Epithelial cell of esophagus (primary cell): ENCODE measurements around the gene COL12A1.
A peak's percentile ranks its signal among the peaks of the same experiment; 100 is the strongest.

Experiments
- DNase-seq: peaks from one replicate; pipeline ENCODE4 v3.0.0; 2010; ENCODE audit warnings: low read depth
- H3K4me3 ChIP-seq: 2 replicates; pipeline ENCODE4 v1.5.1; 2011; ENCODE audit warnings: mild to moderate bottlenecking, low read length, control low read depth
- TF ChIP-seq, protein P1 (sequence below): IDR thresholded peaks from 2 replicates; pipeline ENCODE4 v1.5.1; 2011; ENCODE audit warnings: low read depth, mild to moderate bottlenecking, low read length, control low read depth, inconsistent platforms; ENCODE audit not compliant: insufficient read depth; ENCODE audit errors: missing control alignments

Gene COL12A1

DNA sequence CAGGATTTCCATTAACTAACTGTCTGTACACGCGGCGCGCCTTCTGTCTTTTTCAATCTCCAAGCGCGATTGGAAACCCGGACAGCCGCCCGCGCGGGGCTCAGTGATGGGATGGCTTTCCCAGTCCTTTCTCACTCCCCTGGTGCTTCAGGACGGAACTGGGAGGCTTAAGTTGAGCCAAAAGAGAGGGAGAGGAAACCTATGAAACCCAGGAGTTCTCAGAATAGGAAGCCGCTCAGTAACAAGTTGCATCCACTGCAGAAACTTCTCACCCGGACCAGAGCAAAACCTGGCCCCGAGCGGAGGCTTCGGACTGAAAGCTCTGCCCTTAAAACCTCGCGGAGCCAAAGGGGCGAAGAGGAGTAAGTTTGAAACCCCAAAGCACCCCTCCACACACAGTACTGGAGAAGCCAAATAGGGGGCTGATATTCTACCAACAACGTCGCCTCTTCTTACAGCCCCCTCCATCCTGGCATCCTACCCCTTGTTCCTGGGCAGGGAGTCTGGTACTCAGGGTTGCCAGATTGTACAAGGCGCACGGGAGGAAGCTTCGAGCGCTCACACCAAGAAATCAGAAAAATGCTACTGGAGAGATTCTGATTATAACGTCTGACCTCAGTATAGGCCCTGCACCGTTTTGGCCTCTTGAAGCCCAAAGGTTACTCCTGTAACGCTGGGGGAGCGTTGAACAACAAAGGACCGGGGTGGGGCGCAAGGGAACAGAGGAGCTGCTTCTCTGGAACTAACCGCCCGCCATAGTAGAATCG lies 906 bp upstream of the COL12A1 start:
- peak overlapping the region; percentile 60 for H3K4me3 ChIP-seq
- TF ChIP-seq, protein P1, sequence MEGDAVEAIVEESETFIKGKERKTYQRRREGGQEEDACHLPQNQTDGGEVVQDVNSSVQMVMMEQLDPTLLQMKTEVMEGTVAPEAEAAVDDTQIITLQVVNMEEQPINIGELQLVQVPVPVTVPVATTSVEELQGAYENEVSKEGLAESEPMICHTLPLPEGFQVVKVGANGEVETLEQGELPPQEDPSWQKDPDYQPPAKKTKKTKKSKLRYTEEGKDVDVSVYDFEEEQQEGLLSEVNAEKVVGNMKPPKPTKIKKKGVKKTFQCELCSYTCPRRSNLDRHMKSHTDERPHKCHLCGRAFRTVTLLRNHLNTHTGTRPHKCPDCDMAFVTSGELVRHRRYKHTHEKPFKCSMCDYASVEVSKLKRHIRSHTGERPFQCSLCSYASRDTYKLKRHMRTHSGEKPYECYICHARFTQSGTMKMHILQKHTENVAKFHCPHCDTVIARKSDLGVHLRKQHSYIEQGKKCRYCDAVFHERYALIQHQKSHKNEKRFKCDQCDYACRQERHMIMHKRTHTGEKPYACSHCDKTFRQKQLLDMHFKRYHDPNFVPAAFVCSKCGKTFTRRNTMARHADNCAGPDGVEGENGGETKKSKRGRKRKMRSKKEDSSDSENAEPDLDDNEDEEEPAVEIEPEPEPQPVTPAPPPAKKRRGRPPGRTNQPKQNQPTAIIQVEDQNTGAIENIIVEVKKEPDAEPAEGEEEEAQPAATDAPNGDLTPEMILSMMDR, result no peak
- DNase-seq, result no peak

DNA sequence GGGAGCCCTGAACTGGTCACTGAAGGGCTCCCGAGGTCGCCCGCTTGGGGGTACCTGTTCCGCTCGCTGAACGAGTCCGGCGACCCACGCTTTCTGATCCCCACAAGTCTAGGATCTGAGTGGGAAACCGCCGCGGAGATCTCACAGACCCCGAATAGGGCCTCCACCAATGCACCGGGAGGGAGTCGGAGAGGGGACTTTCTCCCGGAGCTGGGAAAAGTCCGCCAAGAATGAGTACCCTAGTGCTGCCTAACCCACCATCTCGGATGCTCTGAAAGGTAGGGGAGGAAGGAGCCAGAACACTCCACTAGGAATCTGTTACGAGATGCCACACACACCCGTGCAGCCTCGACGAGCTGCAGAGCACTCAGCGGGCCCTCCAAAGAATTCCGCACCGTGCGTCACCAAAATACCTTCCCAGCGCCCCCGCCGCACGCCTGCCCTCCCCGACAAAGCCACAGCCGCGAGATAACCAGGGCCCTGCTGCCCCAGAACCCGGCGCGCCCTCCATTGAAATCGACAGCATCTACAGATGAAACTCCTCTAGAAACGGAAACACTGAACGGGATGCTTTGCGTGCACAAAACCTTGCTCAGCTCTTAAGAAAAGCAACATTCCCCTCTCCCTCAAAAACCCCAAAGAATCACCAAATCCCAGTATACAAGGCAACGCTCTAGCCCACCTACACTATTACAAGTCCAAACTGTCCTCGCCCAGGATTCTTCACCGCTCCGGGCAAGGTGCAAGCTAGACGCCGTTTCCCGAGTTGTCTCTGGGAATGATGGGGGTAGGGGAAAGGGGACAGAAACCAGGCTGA lies 686 bp downstream of the COL12A1 start:
- peak overlapping the region; percentile 60 for H3K4me3 ChIP-seq
- peak; percentile 64 for DNase-seq
- TF ChIP-seq, protein P1, result no peak

DNA sequence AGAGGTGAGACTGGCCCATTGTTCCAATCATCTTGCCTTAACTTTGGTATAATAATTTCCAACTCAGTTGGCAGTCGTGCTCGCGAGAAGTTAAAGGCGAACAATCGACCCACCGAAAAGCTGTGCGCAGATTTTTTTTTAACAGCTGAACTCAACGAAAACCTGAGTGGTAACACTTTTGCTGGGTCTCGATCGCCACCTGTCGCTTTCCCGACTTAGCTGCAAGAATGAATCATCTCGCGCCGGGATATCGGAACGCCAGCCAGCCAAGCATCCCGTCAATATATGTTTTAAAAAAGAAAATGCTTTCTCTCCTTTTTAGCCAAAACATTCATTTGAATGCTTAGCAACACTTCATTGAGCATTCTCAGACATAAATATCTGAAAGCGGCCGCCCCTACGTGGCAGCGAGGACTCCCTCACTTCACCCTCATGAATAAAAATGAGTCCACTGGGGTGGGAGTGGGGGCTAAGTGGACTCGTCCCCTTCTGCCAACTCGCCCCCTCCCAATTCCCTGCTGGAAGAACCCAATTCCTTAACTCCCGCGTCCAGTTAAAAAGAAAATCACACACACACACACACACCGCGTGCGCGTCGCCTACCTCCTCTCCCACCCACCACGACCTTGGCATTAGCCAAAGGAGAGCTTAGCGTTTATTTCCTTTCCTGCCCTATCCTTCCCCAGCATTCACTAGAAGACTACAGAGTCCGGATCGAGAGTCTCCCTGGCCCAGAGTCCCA lies 1.5 kb downstream of the COL12A1 start:
- TF ChIP-seq, protein P1, result peak; percentile 89
- peak overlapping the region; percentile 60 for H3K4me3 ChIP-seq
- DNase-seq, result peak; percentile 92

DNA sequence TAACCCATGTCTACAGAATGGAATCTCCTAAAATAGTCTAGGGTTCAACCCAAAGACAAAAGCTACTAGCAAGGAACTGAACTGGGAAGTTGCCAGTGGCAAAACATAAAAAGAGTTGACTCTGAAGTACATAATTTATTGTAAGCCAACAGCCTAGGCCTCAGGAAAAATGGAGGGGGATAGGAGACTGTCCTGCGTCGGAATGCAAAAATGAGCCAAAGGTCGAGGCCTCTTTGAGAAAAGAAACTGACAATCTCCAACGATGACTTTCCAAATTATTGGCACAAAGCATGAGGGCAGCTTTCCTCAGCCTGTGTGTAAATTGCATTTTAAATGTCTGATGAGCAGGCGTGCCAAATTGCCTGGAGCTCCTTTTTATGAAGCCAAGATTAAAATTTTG lies 2.1 kb downstream of the COL12A1 start:
- TF ChIP-seq, protein P1, result no peak
- H3K4me3 ChIP-seq, result no peak overlapping the region
- no peak for DNase-seq

DNA sequence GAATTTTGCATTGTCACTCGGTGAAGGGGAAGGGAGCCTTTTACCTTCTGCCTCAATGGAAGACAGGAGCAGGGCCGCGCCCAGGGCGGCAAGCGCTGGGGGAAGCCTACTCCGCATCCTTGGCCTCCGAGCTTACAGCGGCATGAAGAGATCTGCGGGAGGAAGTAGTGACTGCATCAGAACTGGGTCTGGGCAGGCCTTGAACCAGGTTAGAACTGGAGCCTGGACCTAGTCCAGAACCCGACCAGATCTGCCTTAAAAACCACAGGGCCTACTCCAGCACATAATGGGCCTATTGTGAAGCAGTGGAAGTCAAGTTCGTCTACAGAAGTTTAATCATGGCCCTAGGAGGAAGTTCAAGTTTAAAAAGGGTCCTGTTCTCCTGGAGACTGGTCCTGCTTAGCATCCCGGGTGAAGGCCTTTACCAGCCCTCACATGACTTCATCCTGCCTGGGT lies 3.1 kb downstream of the COL12A1 start:
- TF ChIP-seq, protein P1, result no peak
- DNase-seq, result peak; percentile 42
- peak overlapping the region; percentile 51 for H3K4me3 ChIP-seq

DNA sequence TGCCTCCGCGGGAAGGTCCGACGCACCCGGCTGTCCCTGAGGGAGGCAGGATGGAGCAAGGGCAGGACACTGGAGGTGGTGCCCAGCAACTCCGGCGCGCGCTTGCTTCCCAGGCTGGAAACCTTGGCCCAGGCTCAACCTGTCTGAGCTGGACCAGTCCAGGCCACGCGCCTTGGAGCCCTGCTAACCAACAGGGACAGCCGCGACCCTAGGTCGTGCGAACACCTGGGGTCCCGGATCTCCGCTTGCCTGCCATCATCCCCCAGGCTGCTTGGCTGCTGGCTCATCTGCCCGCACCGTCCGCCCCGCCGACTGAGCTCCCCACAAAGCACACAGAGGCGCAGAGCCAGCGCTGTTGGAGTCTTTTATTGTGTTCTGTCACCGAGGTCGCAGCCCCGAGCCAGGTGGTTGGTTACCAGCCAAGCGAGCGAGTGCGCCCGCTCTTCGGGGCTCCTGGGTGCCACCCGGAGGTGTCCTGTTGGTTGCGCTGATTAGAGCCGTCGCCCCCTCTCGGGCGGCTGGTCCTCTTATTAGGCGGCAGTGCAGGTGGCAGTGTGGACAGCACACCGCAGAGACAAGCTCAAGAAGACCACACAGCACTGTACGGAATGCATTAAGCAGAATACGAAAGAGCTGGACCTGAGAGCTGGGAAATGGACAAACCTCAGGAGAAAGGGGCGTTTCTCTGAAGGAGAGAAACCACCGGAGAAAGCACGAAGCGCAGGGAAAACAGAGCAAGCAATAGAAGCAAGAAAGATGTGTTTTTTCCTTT lies 3.8 kb downstream of the COL12A1 start:
- peak overlapping the region; percentile 51 for H3K4me3 ChIP-seq
- TF ChIP-seq, protein P1, result peak; percentile 27
- peak; percentile 45 for DNase-seq
